ENCODE data around the gene UNC5C. TPM values are rescaled to one million over a fixed set of nuclear protein-coding genes. Genes with fewer than 3 reads are reported as not detected.

The UNC5C gene
- total RNA-seq, 1 donor from 2014 or later: not detected

DNA sequence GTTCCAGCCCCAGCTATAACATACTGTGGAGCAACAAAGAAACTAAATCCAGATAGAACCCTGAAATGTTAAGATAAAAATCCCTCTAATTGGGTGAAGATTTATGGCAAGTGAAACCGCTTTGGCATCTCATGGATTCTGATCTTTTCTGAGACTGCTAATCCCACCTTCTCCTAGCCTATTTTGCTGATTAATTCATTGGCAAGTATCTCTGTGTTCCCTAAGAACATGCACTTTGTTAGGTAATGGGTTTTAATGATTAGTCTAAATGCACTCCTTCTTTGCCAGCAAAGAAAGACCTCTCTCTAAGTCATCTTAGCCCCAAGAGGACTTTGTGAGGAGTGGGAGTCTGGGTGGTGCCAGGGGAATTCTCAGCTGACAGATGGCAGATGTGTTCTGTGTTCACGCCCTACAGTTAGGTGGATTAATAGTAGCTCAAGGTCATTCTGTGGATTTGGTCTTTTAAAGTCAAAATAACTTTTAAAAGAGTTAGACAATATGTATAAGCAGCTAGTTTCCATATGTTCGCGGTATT, 171.3 kb downstream of the UNC5C start:
- FAIRE-seq (no peak), DNase-seq (ENCODE audit: low read depth) (no peak)
- H3K4me3 ChIP-seq (ENCODE audit: low read depth, low read length): no peak overlapping the region
- no peaks in the 10 kb centered on the region for H3K36me3 ChIP-seq (ENCODE audit: control insufficient read depth, insufficient read depth, low read length)
- no peaks in the 10 kb centered on the region for H3K27me3 ChIP-seq (ENCODE audit: control insufficient read depth, insufficient read depth, low read length)
- TF ChIP-seq, protein P1, sequence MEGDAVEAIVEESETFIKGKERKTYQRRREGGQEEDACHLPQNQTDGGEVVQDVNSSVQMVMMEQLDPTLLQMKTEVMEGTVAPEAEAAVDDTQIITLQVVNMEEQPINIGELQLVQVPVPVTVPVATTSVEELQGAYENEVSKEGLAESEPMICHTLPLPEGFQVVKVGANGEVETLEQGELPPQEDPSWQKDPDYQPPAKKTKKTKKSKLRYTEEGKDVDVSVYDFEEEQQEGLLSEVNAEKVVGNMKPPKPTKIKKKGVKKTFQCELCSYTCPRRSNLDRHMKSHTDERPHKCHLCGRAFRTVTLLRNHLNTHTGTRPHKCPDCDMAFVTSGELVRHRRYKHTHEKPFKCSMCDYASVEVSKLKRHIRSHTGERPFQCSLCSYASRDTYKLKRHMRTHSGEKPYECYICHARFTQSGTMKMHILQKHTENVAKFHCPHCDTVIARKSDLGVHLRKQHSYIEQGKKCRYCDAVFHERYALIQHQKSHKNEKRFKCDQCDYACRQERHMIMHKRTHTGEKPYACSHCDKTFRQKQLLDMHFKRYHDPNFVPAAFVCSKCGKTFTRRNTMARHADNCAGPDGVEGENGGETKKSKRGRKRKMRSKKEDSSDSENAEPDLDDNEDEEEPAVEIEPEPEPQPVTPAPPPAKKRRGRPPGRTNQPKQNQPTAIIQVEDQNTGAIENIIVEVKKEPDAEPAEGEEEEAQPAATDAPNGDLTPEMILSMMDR (IDR thresholded peaks at IDR 0.05; ENCODE audit: insufficient read depth, low read length, severe bottlenecking): no peak

DNA sequence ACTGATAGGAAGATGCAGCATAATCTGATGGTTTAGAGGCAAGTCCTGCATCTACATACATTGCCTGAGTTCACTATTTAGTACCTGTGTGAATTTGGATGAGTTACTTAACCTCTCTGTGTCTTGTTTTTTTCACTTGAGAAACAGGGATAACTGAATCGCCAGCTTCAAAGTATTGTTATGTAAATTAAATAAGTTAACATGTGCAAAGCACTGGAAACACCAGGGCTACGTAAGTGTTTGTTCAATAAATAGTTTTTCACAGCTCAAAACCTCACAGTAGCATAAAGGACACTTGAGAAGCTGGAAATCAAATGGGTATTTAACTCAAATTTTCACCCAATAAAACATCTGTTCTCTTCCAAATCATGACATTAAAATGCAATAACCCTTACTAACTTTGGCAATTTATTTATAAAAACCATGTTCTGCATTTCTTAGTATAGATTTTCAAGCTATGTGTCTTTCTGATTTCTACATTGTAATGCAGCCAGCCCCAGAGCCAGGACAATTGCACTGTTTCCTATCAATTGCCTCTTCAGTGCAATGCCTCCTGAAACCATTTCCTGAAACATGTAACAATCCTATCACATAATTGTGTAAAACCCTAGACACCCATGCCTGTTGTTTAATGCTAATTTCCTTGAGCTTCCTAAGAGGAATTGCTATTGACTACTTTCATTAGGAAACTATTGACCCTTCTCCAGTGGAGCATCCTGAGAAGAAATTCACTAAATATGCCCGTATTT, 177.1 kb downstream of the UNC5C start:
- Histone ChIP-seq H3K36me3 (ENCODE audit: control insufficient read depth, insufficient read depth, low read length) (no peaks in the 10 kb centered on the region), H3K4me3 (ENCODE audit: low read depth, low read length) (no peak overlapping the region), H3K27me3 (ENCODE audit: control insufficient read depth, insufficient read depth, low read length) (no peaks in the 10 kb centered on the region)
- FAIRE-seq (no peak), DNase-seq (ENCODE audit: low read depth) (no peak)
- TF ChIP-seq, protein P1 (IDR thresholded peaks at IDR 0.05; ENCODE audit: insufficient read depth, low read length, severe bottlenecking): no peak

DNA sequence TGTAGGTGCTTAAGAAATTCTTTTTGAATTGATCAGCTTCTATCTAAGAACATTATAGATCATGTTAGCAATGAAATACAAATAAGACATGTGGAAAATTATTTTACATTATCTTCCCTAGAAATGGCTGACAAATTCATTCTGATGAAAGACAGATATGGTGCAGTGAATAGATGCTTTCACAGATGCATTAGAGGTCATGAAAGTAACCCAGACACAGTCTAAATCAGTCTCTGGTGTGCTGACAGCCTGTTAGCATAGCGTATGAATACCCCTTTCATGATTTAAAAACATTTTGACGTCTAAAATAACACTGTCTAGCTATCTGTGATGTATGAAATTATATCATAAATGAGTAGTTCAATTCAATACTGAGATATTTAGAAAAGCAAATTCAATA, 180.9 kb downstream of the UNC5C start:
- FAIRE-seq: no peak
- no peaks in the 10 kb centered on the region for H3K36me3 ChIP-seq (ENCODE audit: control insufficient read depth, insufficient read depth, low read length)
- no peak overlapping the region for H3K4me3 ChIP-seq (ENCODE audit: low read depth, low read length)
- no peak for DNase-seq (ENCODE audit: low read depth)
- TF ChIP-seq, protein P1 (IDR thresholded peaks at IDR 0.05; ENCODE audit: insufficient read depth, low read length, severe bottlenecking): no peak
- H3K27me3 ChIP-seq (ENCODE audit: control insufficient read depth, insufficient read depth, low read length): no peaks in the 10 kb centered on the region

DNA sequence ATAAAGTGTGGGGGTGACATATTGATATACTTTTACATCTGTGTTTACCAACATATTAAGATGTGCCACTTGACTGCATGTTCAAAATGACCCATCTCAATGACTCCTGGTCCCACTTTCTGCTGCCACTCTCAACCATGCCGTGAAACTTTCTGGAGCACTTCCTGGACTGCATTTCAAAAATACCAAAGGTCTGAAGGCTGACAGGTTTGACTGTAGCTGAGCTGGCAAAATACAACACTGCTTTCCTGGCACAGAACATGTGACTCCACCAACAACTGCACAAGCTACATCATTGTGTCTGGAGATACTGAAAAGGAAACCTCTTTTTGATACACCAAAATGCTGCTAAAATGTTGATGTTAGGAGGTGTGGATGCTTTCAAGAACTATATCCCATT, 184.8 kb downstream of the UNC5C start:
- no peak overlapping the region for H3K4me3 ChIP-seq (ENCODE audit: low read depth, low read length)
- DNase-seq (ENCODE audit: low read depth) (peak; percentile 17), FAIRE-seq (peak; percentile 86)
- no peaks in the 10 kb centered on the region for H3K36me3 ChIP-seq (ENCODE audit: control insufficient read depth, insufficient read depth, low read length)
- TF ChIP-seq, protein P1 (IDR thresholded peaks at IDR 0.05; ENCODE audit: insufficient read depth, low read length, severe bottlenecking): no peak
- no peaks in the 10 kb centered on the region for H3K27me3 ChIP-seq (ENCODE audit: control insufficient read depth, insufficient read depth, low read length)

DNA sequence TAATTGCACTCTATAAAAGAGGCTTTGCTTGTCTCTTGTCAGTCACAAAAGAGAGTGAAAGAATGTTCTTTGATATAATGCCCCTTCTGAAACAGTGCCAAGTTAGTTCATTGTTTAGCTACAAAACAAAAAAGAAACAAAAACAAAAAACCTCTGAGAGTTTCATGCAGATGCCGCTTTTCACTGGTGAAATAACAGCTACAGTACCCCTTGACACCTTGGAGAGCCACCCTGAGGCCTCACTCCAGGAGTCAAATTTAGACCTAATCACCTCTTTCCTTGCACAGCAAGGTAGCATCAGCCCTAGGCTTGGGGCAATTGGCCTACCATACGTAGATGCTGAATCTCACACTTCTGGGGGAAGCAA, 185.2 kb downstream of the UNC5C start:
- Histone ChIP-seq H3K36me3 (ENCODE audit: control insufficient read depth, insufficient read depth, low read length) (no peaks in the 10 kb centered on the region), H3K27me3 (ENCODE audit: control insufficient read depth, insufficient read depth, low read length) (no peaks in the 10 kb centered on the region), H3K4me3 (ENCODE audit: low read depth, low read length) (no peak overlapping the region)
- DNase-seq (ENCODE audit: low read depth) (no peak), FAIRE-seq (no peak)
- TF ChIP-seq, protein P1 (IDR thresholded peaks at IDR 0.05; ENCODE audit: insufficient read depth, low read length, severe bottlenecking): no peak

All from bronchial epithelial cell (primary cell).